Natural killer cell (primary cell): Measurements from ENCODE around the gene CRYBG1. TPM values are rescaled to one million over a fixed set of nuclear protein-coding genes. Genes with fewer than 3 reads are reported as not detected.

Experiments used
- ATAC-seq, 3 donors: fragments of 150-1000 bp in 2 of 3; fragments of 200-7000 bp in 1 of 3; cut with Tn5 transposase; 1 replicate in 1 of 3; 2 replicates in 2 of 3; pipeline ENCODE4 v1.10.0; 2021; ENCODE audit warnings: mild to moderate bottlenecking in 2 of 3, moderate library complexity in 2 of 3
- DNase-seq, 2 donors: peaks; one replicate each; pipeline versions ENCODE4 v3.0.0 to v3.0.0-alpha.2; 2013 to 2021; ENCODE audit warnings: mixed read lengths in 1 of 2
- H3K27ac ChIP-seq: one replicate; pipeline ENCODE4 v1.5.1; 2013; ENCODE audit warnings: mild to moderate bottlenecking, low read length
- H3K27me3 ChIP-seq: one replicate; pipeline ENCODE4 v1.6.1; 2013; ENCODE audit warnings: low read length; ENCODE audit not compliant: control insufficient read depth, insufficient read depth
- H3K36me3 ChIP-seq: one replicate; pipeline ENCODE4 v1.6.1; 2013; ENCODE audit warnings: low read length; ENCODE audit not compliant: control insufficient read depth, insufficient read depth
- H3K4me1 ChIP-seq: one replicate; pipeline ENCODE4 v1.6.1; 2013; ENCODE audit warnings: low read length; ENCODE audit not compliant: control insufficient read depth, insufficient read depth
- H3K4me3 ChIP-seq: one replicate; pipeline ENCODE4 v1.5.1; 2013; ENCODE audit warnings: low read length
- H3K9me3 ChIP-seq: one replicate; pipeline ENCODE4 v1.6.1; 2013; ENCODE audit warnings: low read length; ENCODE audit not compliant: control insufficient read depth, insufficient read depth
- H3K27ac Mint-ChIP-seq, 2 donors: one replicate each; pipeline ENCODE4 v1.8.0; 2022; ENCODE audit warnings: mild to moderate bottlenecking in 2 of 2, mixed read lengths in 2 of 2, moderate library complexity in 1 of 2
- H3K27me3 Mint-ChIP-seq, 2 donors: one replicate each; pipeline ENCODE4 v1.8.0; 2022; ENCODE audit warnings: low read depth in 2 of 2, mixed read lengths in 2 of 2
- H3K36me3 Mint-ChIP-seq: one replicate; pipeline ENCODE4 v1.8.0; 2022; ENCODE audit warnings: mixed read lengths
- H3K4me1 Mint-ChIP-seq, 2 donors: one replicate each; pipeline ENCODE4 v1.8.0; 2022; ENCODE audit warnings: mixed read lengths in 2 of 2
- H3K4me3 Mint-ChIP-seq: one replicate; pipeline ENCODE4 v1.8.0; 2022; ENCODE audit warnings: mild to moderate bottlenecking, moderate library complexity, mixed read lengths
- H3K9me3 Mint-ChIP-seq, 2 donors: one replicate each; pipeline ENCODE4 v1.8.0; 2022; ENCODE audit warnings: mixed read lengths in 2 of 2
- WGBS: methylation state at CpG from one replicate; pipeline ENCODE4 v1.1.7; 2013; ENCODE audit warnings: missing lambda C conversion rate; ENCODE audit not compliant: insufficient coverage; 5-methylcytosine and 5-hydroxymethylcytosine counted together
- intact Hi-C: fragments of 100-400 bp; cut with micrococcal nuclease; formaldehyde crosslinking; loops from one replicate; pipeline ENCODE4 v1.14.2; 2022
- total RNA-seq, 4 donors: library from RNA; stranded (reverse); fragments of 120-200 nt in 1 of 4; gene quantifications; one replicate each; pipeline versions ENCODE4 v1.2.3 to v1.2.4, GENCODE V29; 2013 to 2022
- TF ChIP-seq, protein P1 (sequence below): fragments of 200-600 bp; IDR thresholded peaks from one replicate; pipeline ENCODE4 v1.8.0; 2022; ENCODE audit warnings: antibody characterized with exemption

CRYBG1 gene
- total RNA-seq, 3 donors from 2014 or later (not counting 1 experiment from before 2014, with no cell fraction given) = 16.3 to 21.8 (median 17.5) TPM

DNA sequence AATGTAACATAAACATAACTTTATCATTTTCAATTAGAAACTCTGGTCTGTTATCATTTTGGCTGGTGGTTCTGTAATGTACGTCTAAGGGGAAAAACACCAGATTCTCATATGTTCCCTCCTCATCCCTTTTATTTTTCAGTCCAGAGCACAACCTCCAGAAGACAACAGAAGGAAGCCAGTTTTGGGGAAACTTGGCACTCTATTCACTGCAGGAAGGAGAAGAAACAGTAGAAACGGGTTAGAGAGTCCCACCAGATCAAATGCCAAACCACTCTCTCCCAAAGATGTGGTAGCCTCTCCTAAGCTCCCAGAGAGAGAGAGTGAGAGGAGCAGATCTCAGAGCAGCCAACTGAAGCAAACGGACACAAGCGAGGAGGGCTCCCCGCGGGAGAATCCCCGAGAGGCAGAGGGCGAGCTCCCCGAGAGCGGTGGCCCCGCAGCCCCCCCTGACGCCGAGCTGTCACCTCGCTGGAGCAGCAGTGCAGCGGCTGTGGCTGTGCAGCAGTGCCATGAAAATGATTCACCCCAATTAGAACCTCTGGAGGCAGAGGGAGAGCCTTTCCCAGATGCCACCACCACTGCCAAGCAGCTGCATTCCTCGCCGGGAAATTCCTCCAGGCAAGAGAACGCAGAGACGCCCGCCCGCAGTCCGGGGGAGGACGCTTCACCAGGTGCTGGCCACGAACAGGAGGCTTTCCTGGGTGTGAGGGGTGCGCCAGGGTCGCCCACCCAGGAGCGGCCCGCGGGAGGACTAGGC, 151.0 kb downstream of the CRYBG1 start:
- WGBS = under 1% methylated on average over 27 of the region's 29 CpGs
- Mint-ChIP-seq H3K27me3 (peaks cover 25 to 36% of the 10 kb centered on the region in 2 donors), H3K4me3 (peak overlapping the region; percentile 88), H3K4me1 (peaks cover 44 to 46% of the 10 kb centered on the region in 2 donors), H3K27ac (peak overlapping the region; percentile 73 to 95), H3K36me3 (no peaks in the 10 kb centered on the region), H3K9me3 (no peaks in the 10 kb centered on the region)
- intact Hi-C loops = loop anchor here (1.0 to 5.0 kb wide), 4 partner anchors 9 to 184 kb away; partner anchors contain the start of gene ATG5
- Histone ChIP-seq H3K4me3 (peak overlapping the region; percentile 91), H3K4me1 (peaks cover 40% of the 10 kb centered on the region), H3K27me3 (peaks cover 5% of the 10 kb centered on the region), H3K36me3 (no peaks in the 10 kb centered on the region), H3K27ac (peak overlapping the region; percentile 93), H3K9me3 (no peaks in the 10 kb centered on the region)
- TF ChIP-seq, protein P1, sequence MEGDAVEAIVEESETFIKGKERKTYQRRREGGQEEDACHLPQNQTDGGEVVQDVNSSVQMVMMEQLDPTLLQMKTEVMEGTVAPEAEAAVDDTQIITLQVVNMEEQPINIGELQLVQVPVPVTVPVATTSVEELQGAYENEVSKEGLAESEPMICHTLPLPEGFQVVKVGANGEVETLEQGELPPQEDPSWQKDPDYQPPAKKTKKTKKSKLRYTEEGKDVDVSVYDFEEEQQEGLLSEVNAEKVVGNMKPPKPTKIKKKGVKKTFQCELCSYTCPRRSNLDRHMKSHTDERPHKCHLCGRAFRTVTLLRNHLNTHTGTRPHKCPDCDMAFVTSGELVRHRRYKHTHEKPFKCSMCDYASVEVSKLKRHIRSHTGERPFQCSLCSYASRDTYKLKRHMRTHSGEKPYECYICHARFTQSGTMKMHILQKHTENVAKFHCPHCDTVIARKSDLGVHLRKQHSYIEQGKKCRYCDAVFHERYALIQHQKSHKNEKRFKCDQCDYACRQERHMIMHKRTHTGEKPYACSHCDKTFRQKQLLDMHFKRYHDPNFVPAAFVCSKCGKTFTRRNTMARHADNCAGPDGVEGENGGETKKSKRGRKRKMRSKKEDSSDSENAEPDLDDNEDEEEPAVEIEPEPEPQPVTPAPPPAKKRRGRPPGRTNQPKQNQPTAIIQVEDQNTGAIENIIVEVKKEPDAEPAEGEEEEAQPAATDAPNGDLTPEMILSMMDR = no peak
- ATAC-seq (peak; percentile 38 to 56 (median 49)), DNase-seq (peak; percentile 58 to 69)

DNA sequence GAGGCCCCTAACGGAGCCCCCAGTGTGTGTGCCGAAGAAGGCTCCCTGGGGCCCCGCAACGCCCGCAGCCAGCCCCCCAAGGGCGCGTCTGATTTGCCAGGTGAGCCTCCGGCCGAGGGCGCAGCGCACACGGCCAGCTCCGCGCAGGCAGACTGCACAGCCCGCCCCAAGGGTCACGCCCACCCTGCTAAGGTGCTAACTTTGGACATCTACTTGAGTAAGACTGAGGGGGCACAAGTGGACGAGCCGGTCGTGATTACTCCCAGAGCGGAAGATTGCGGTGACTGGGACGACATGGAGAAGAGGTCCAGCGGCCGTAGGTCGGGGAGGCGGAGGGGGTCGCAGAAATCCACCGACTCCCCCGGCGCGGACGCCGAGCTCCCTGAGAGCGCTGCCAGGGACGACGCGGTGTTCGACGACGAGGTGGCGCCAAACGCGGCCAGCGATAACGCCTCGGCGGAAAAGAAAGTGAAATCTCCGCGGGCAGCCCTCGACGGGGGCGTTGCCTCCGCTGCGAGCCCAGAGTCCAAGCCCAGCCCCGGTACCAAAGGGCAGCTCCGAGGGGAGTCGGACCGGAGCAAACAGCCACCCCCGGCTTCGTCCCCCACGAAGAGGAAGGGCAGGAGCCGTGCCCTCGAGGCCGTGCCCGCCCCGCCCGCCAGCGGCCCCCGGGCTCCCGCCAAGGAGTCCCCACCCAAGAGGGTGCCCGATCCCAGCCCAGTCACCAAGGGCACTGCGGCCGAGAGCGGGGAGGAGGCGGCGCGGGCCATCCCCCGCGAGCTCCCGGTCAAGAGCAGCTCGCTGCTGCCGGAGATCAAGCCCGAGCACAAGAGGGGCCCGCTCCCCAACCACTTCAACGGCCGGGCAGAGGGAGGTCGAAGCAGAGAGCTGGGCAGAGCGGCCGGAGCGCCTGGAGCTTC, 151.8 kb downstream of the CRYBG1 start:
- H3K9me3 Mint-ChIP-seq = no peaks in the 10 kb centered on the region
- ATAC-seq = peak; percentile 80 to 90 (median 87)
- Histone ChIP-seq H3K36me3 (no peaks in the 10 kb centered on the region), H3K9me3 (no peaks in the 10 kb centered on the region), H3K4me1 (peaks cover 46% of the 10 kb centered on the region), H3K4me3 (peak overlapping the region; percentile 91), H3K27me3 (peaks cover 5% of the 10 kb centered on the region), H3K27ac (peak overlapping the region; percentile 93)
- peaks cover 50 to 53% of the 10 kb centered on the region in 2 donors for H3K4me1 Mint-ChIP-seq
- peaks cover 25 to 32% of the 10 kb centered on the region in 2 donors for H3K27me3 Mint-ChIP-seq
- intact Hi-C loops = loop anchor here (1.0 to 5.0 kb wide), 2 partner anchors 8 to 185 kb away; partner anchors contain the start of gene ATG5
- no peaks in the 10 kb centered on the region for H3K36me3 Mint-ChIP-seq
- H3K4me3 Mint-ChIP-seq = peak overlapping the region; percentile 88
- under 1% methylated on average over 90 of the region's 90 CpGs for WGBS
- TF ChIP-seq, protein P1 = peak; percentile 14
- H3K27ac Mint-ChIP-seq = peak overlapping the region; percentile 73 to 95
- DNase-seq = peak; percentile 77 to 92

DNA sequence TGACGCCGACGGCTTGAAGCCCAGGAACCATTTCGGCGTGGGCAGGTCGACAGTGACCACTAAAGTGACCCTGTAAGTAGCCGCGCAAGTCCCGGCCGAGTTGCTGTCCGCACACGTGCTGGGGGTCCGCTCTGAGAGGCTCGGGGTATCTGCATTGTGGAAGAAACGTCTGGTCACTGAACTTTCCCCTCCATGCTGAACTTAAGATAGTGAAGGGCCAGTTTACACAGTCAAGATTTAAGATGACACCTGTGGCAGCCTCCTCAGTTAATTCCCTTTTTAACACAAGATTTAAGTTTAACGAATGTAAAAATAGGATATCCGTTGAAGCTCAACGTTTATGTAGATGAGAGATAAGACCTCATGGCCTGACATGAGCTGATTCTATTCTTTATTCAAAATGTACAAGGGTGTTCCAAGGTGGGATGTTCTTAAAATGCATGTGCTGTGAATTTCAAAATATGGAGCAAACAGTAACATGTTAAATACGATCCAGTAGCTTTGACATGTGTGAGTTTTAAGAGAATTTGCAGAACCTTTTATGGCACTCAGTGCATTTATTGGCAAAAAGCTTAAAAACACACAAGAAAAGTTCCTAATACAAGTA, 152.6 kb downstream of the CRYBG1 start:
- H3K36me3 Mint-ChIP-seq = no peaks in the 10 kb centered on the region
- peak overlapping the region; percentile 93 for H3K27ac ChIP-seq

More for the DNA sequence above, 152.6 kb downstream of the CRYBG1 start:
- TF ChIP-seq, protein P1 = no peak
- no peaks in the 10 kb centered on the region for H3K36me3 ChIP-seq
- no peaks in the 10 kb centered on the region for H3K9me3 ChIP-seq
- peak overlapping the region; percentile 91 for H3K4me3 ChIP-seq
- peak overlapping the region; percentile 73 to 95 for H3K27ac Mint-ChIP-seq
- H3K4me3 Mint-ChIP-seq = peak overlapping the region; percentile 88
- H3K4me1 ChIP-seq = peaks cover 46% of the 10 kb centered on the region
- WGBS = 1% methylated on average over 18 of the region's 19 CpGs
- ATAC-seq (no peak), DNase-seq (peak in 1 of 2 donors; percentile 44)
- peaks cover 54 to 57% of the 10 kb centered on the region in 2 donors for H3K4me1 Mint-ChIP-seq
- H3K27me3 ChIP-seq = peaks cover 5% of the 10 kb centered on the region
- H3K9me3 Mint-ChIP-seq = no peaks in the 10 kb centered on the region
- intact Hi-C loops = loop anchor here (1.0 to 5.0 kb wide), 2 partner anchors 7 to 186 kb away; partner anchors contain the start of gene ATG5
- peaks cover 21 to 26% of the 10 kb centered on the region in 2 donors for H3K27me3 Mint-ChIP-seq
